ENCODE results near the gene GPR162.

The GPR162 gene

GRCh38 chr12:6821591-6822425 lies at the start of gene GPR162:
Gene GPR162 (plus strand): TSS chr12:6821821. CDS start chr12:6823899, 2,078 bp downstream.
- DNase-seq (ENCODE audit: low read depth in 3 of 3, low spot score in 1 of 3), result no peak

- no peak for DNase-seq (ENCODE audit: low read depth in 3 of 3, low spot score in 1 of 3)
Observed at GRCh38 chr12:6772331-6772695, 49.3 kb upstream of the GPR162 start, which contains the start of gene LAG3. Gene LAG3 (plus strand): TSS chr12:6772520. CDS start chr12:6772853, 333 bp downstream.

- no peak for DNase-seq (ENCODE audit: low read depth in 3 of 3, low spot score in 1 of 3)
Observed at GRCh38 chr12:6772726-6773589, 48.7 kb upstream of the GPR162 start.

- DNase-seq (ENCODE audit: low read depth in 3 of 3, low spot score in 1 of 3), result no peak
Observed at GRCh38 chr12:6773590-6774351, 47.9 kb upstream of the GPR162 start.

GRCh38 chr12:6774499-6775062 lies 47.0 kb upstream of the GPR162 start:
- no peak for DNase-seq (ENCODE audit: low read depth in 3 of 3, low spot score in 1 of 3)

- DNase-seq (ENCODE audit: low read depth in 3 of 3, low spot score in 1 of 3), result no peak
Observed at GRCh38 chr12:6775185-6776174, 46.1 kb upstream of the GPR162 start.

- no peak for DNase-seq (ENCODE audit: low read depth in 3 of 3, low spot score in 1 of 3)
Observed at GRCh38 chr12:6777386-6777785, 44.2 kb upstream of the GPR162 start.

GRCh38 chr12:6778217-6778573 lies 43.4 kb upstream of the GPR162 start:
- no peak for DNase-seq (ENCODE audit: low read depth in 3 of 3, low spot score in 1 of 3)

- DNase-seq (ENCODE audit: low read depth in 3 of 3, low spot score in 1 of 3), result peak; percentile 71 to 76 (median 75)
Observed at GRCh38 chr12:6778574-6779550, 42.8 kb upstream of the GPR162 start.

GRCh38 chr12:6779708-6780432 lies 41.8 kb upstream of the GPR162 start:
- DNase-seq (ENCODE audit: low read depth in 3 of 3, low spot score in 1 of 3), result no peak

- DNase-seq (ENCODE audit: low read depth in 3 of 3, low spot score in 1 of 3), result no peak
Observed at GRCh38 chr12:6780573-6780972, 41.0 kb upstream of the GPR162 start.

GRCh38 chr12:6782119-6782518 lies 39.5 kb upstream of the GPR162 start:
- no peak for DNase-seq (ENCODE audit: low read depth in 3 of 3, low spot score in 1 of 3)

- no peak for DNase-seq (ENCODE audit: low read depth in 3 of 3, low spot score in 1 of 3)
Observed at GRCh38 chr12:6782850-6783566, 38.6 kb upstream of the GPR162 start.

- no peak for DNase-seq (ENCODE audit: low read depth in 3 of 3, low spot score in 1 of 3)
Observed at GRCh38 chr12:6783828-6784227, 37.8 kb upstream of the GPR162 start.

- DNase-seq (ENCODE audit: low read depth in 3 of 3, low spot score in 1 of 3), result no peak
Observed at GRCh38 chr12:6784296-6784695, 37.3 kb upstream of the GPR162 start.

GRCh38 chr12:6784761-6785160 lies 36.9 kb upstream of the GPR162 start:
- no peak for DNase-seq (ENCODE audit: low read depth in 3 of 3, low spot score in 1 of 3)

GRCh38 chr12:6786416-6787094 lies 35.1 kb upstream of the GPR162 start:
- no peak for DNase-seq (ENCODE audit: low read depth in 3 of 3, low spot score in 1 of 3)

Data from stimulated activated CD4-positive, alpha-beta T cell treated with anti-CD3 and anti-CD28 coated beads, TNF-alpha, amount 100 ng/mL, for 1 hour (primary cell).